Activated naive CD8-positive, alpha-beta T cell treated with anti-CD3 and anti-CD28 coated beads, Interleukin-2, amount 10 ng/mL, durations not matched to agents 7 days and 5 days (primary cell): ENCODE results near the gene CSNK1G3. TPM values are rescaled to one million over a fixed set of nuclear protein-coding genes. Genes with fewer than 3 reads are reported as not detected.

Experiments used
- ATAC-seq: fragments of 150-1000 bp; cut with Tn5 transposase; one replicate; pipeline ENCODE4 v1.10.0; 2021; ENCODE audit warnings: low read depth, moderate library complexity
- POLR2A ChIA-PET: fragments of 350-600 bp; sonication (Branson Sonifier 250); formaldehyde crosslinking; loops from one replicate; lab custom pipeline; 2021; ENCODE audit warnings: antibody characterized with exemption; lab: Charles Lee
- DNase-seq: peaks from one replicate; pipeline ENCODE4 v3.0.0; 2021
- H3K27ac Mint-ChIP-seq: one replicate; pipeline ENCODE4 v1.8.0; 2022; ENCODE audit warnings: mild to moderate bottlenecking, mixed read lengths
- H3K27me3 Mint-ChIP-seq: one replicate; pipeline ENCODE4 v1.8.0; 2022; ENCODE audit warnings: mild to moderate bottlenecking, moderate library complexity, mixed read lengths
- H3K36me3 Mint-ChIP-seq: one replicate; pipeline ENCODE4 v1.8.0; 2021; ENCODE audit warnings: mild to moderate bottlenecking, mixed read lengths
- H3K4me1 Mint-ChIP-seq: one replicate; pipeline ENCODE4 v1.8.0; 2021; ENCODE audit warnings: mixed read lengths
- H3K4me3 Mint-ChIP-seq: one replicate; pipeline ENCODE4 v1.8.0; 2022; ENCODE audit warnings: mild to moderate bottlenecking, moderate library complexity, mixed read lengths
- H3K9me3 Mint-ChIP-seq: one replicate; pipeline ENCODE4 v1.8.0; 2021; ENCODE audit warnings: mixed read lengths
- total RNA-seq, 2 experiments: library from RNA; stranded (reverse); gene quantifications; one replicate each; pipeline ENCODE4 v1.2.3, GENCODE V29; 2021

Gene CSNK1G3
- total RNA-seq, 2 experiments from 2014 or later, result 53.4 to 60.3 TPM

DNA sequence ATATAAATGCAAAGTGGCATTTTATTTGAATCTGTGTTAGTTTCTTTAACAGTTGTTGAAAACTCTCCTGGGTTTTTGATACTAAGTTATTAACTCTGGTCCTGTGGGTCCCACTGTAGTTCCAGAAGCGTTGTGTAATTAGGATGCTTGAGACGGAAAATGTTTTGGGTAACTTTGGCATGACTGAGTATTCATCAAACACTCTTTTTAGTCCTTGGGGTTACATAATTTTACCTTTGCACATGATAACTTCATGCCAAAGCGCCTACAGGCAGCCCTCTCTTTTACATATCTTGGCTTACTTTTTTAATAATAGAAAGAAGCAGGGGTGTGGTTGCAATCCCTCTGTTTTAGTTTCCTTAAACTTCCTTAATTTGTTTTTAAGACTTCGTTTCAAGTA, 12.2 kb downstream of the CSNK1G3 start:
- Mint-ChIP-seq H3K4me1 (peaks cover 18% of the 10 kb centered on the region), H3K36me3 (peaks cover 6% of the 10 kb centered on the region), H3K27ac (no peak overlapping the region), H3K27me3 (no peaks in the 10 kb centered on the region), H3K4me3 (no peak overlapping the region), H3K9me3 (peaks cover 2% of the 10 kb centered on the region)
- no peak for DNase-seq
- ATAC-seq, result no peak
- POLR2A ChIA-PET, result no interaction called here

DNA sequence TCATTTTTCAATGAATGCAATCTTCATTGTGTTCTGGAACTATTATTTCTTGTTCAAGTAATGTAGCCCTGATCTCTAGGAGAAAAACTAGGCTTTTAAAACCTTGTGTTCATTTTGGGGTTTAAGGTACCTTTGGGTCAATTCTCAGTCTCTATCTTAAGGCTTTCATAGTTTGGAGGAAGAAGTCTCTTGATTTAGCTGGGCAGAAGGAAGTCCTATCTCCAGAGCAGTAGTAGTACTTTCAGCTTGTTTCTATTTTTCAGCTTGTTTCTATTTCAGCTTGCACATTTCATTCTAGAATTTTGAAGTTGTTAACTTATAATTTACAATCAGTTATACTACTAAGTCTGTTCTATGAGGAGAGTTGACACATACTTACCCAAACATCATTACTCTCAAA, 15.2 kb downstream of the CSNK1G3 start:
- POLR2A ChIA-PET, result interaction anchor here (0.5 to 0.8 kb wide), 2 partner anchors 15 to 43 kb away, joined by 3 read pairs; partner anchors contain the start of gene CSNK1G3
- ATAC-seq (no peak), DNase-seq (no peak)
- no peak overlapping the region for H3K4me3 Mint-ChIP-seq
- no peaks in the 10 kb centered on the region for H3K27me3 Mint-ChIP-seq
- peaks cover 22% of the 10 kb centered on the region for H3K4me1 Mint-ChIP-seq
- H3K27ac Mint-ChIP-seq, result no peak overlapping the region
- peaks cover 6% of the 10 kb centered on the region for H3K36me3 Mint-ChIP-seq
- H3K9me3 Mint-ChIP-seq, result peaks cover 2% of the 10 kb centered on the region

DNA sequence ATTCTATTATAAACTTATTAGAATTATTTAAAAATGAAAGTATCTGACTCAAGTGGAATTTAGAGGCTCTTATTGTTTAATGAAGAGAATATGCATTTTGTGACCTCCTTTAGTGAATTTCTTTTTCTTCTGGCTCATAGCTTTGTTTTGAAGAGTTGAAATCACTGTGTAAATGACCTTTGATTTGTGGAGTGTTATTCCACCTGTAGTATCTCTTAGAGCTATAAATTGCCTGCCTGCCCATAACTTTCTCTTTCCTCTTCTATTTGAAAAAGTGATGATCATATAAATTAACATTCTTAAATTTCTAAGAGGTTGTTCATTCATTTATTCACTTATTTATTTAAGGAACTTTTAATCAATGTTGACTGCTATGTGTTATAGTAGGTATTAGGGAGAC, 16.1 kb downstream of the CSNK1G3 start:
- Mint-ChIP-seq H3K4me1 (peaks cover 24% of the 10 kb centered on the region), H3K36me3 (peaks cover 6% of the 10 kb centered on the region), H3K27ac (no peak overlapping the region), H3K9me3 (peaks cover 2% of the 10 kb centered on the region), H3K4me3 (no peak overlapping the region), H3K27me3 (no peaks in the 10 kb centered on the region)
- no peak for DNase-seq
- POLR2A ChIA-PET, result interaction anchor here (0.8 kb wide), 1 partner anchor 16 kb away, joined by 3 read pairs; the partner anchor contains the start of gene CSNK1G3
- ATAC-seq, result no peak

DNA sequence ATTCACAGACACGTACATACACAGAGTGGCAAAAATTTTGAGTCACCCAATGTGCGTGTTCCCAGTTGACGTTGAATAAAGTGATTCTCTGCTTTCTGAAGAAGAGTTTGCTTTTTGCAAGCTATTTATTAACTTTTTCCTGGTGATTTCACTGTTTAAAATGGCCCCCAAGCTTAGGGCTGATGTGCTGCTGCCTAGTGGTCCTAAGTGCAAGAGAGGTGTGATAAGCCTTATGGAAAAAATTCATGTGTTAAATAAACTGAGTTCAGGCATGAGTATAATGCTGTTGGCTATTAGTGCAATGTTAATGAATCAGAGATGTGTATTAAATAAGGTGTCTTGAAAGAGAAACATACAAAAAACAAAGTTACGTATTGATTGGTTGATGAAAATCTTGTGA, 16.9 kb downstream of the CSNK1G3 start:
- POLR2A ChIA-PET, result no interaction called here
- ATAC-seq, result no peak
- no peaks in the 10 kb centered on the region for H3K27me3 Mint-ChIP-seq
- peaks cover 2% of the 10 kb centered on the region for H3K9me3 Mint-ChIP-seq
- DNase-seq, result no peak
- H3K4me3 Mint-ChIP-seq, result no peak overlapping the region
- peaks cover 25% of the 10 kb centered on the region for H3K4me1 Mint-ChIP-seq
- H3K36me3 Mint-ChIP-seq, result peaks cover 6% of the 10 kb centered on the region
- H3K27ac Mint-ChIP-seq, result no peak overlapping the region

DNA sequence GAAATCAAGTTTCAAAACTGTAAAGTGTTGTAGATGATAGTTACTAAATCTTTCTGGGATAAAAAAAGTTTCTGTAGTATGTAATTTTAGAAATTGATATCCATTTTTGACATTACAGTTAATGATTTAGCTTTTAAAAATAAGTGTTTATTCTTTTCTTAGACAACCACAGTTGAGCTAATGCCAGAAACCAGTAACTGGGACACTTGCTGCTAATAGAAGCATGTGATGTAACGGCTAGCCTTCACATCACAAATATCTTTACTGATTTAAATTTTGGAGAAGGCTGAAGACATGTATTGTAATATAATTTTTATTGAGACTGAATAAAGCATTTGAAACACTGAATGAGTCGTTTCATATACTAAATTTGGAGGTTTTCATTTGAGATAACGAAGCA, 18.8 kb downstream of the CSNK1G3 start:
- peaks cover 26% of the 10 kb centered on the region for H3K4me1 Mint-ChIP-seq
- no peak overlapping the region for H3K4me3 Mint-ChIP-seq
- peaks cover 2% of the 10 kb centered on the region for H3K9me3 Mint-ChIP-seq

DNA sequence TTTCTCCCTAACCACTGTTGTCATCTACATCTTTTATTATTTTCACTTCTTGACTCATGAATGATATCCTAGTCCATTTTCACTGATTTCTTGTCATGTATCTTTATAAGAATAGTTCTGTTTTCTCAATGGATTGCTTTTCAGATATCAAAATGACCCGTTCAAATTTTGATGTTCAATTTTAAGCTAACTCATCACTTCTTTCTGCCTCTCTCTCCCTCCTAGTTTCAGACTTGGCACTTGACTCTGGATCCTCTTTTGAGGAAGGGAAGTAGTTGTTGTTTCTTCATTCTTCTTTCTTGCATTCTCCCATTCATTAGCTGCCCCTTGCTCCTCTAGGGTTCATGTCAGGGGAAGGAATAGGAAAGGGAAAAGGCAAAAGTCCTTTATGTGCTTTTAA, 23.7 kb downstream of the CSNK1G3 start:
- DNase-seq, result no peak
- Mint-ChIP-seq H3K4me1 (peaks cover 11% of the 10 kb centered on the region), H3K27me3 (no peaks in the 10 kb centered on the region), H3K9me3 (no peaks in the 10 kb centered on the region), H3K36me3 (peaks cover 9% of the 10 kb centered on the region), H3K27ac (no peak overlapping the region), H3K4me3 (no peak overlapping the region)
- POLR2A ChIA-PET, result no interaction called here
- no peak for ATAC-seq

More for the DNA sequence above, 18.8 kb downstream of the CSNK1G3 start:
- H3K27ac Mint-ChIP-seq, result no peak overlapping the region
- POLR2A ChIA-PET, result no interaction called here
- peaks cover 5% of the 10 kb centered on the region for H3K36me3 Mint-ChIP-seq
- no peak for DNase-seq
- ATAC-seq, result no peak
- no peaks in the 10 kb centered on the region for H3K27me3 Mint-ChIP-seq

DNA sequence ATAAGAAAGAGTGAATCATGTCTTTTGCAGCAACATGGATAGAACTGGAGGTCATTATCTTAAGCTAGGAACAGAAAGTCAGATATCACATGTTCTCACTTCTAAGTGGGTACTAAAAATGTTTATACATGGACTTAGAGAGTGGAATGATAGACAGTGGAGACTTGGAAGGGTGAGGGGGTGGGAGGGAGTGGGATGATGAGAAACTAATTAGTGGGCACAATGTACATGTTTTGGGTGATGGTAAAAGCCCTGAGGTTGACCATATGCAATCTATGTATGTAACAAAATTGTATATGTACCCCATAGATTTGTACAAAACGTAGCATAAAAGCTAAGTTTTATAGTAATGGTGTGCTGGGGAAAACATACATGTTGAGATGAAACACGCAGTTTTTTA, 25.3 kb downstream of the CSNK1G3 start:
- Mint-ChIP-seq H3K27me3 (no peaks in the 10 kb centered on the region), H3K36me3 (peaks cover 12% of the 10 kb centered on the region), H3K27ac (no peak overlapping the region), H3K4me1 (peaks cover 10% of the 10 kb centered on the region), H3K9me3 (no peaks in the 10 kb centered on the region), H3K4me3 (no peak overlapping the region)
- POLR2A ChIA-PET, result no interaction called here
- ATAC-seq (no peak), DNase-seq (no peak)

DNA sequence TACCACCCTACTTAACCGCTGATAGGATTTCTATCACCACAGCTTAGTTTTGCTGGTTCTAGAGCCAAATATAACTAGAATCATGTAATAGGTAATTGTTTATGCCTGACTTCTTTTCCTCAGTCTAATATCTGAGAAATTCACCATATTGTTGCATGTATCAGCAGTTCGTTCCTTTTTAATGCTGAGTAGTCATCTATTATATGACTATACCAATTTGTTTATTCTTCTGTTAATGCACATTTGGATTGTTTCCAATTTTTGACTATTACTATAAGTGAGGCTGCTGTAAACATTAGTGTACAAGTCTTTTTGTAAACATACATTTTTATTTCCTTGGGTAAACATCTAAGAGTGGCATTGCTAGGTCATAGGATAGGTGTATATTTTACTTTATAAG, 25.9 kb downstream of the CSNK1G3 start:
- no peak overlapping the region for H3K27ac Mint-ChIP-seq
- H3K27me3 Mint-ChIP-seq, result no peaks in the 10 kb centered on the region
- DNase-seq (no peak), ATAC-seq (no peak)
- peaks cover 12% of the 10 kb centered on the region for H3K36me3 Mint-ChIP-seq
- POLR2A ChIA-PET, result no interaction called here
- no peaks in the 10 kb centered on the region for H3K9me3 Mint-ChIP-seq
- no peak overlapping the region for H3K4me3 Mint-ChIP-seq
- H3K4me1 Mint-ChIP-seq, result peaks cover 12% of the 10 kb centered on the region

DNA sequence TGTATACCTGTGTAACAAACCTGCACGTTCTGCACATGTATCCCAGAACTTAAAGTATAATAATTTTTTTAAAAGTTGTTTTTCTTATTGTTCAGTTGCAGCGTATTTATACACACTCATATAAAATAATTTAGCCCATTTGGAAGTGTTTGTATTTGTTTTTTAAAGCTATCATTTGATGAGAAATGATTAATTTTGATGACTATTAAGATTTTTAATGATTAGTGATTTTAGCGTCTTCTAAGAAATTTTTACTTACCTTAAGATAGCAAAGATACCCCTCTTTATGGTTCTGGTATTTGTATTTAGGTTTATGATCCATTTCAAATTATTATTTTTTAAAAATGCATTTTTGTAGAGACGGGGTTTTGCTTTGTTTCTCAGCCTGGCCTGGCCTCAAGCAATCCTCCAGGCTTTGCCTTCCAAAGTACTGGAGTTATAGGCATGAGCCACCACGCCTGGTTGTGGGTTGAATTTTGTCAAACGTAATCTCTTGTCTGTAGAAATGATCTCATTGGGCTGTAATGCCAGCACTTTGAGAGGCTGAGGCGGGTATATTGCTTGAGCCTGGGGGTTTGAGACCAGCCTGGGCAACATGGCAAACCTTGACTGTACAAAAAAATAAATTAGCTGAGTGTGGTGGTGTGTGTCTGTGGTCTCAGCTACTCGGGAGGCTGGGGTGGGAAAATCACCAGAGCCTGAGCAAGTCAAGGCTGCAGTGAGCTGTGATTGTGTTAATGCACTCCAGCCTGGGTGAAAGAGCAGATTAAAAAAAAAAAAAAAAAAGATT, 26.9 kb downstream of the CSNK1G3 start:
- H3K36me3 Mint-ChIP-seq, result peaks cover 12% of the 10 kb centered on the region
- no peaks in the 10 kb centered on the region for H3K27me3 Mint-ChIP-seq
- ATAC-seq, result no peak
- peaks cover 16% of the 10 kb centered on the region for H3K4me1 Mint-ChIP-seq
- DNase-seq, result no peak
- H3K4me3 Mint-ChIP-seq, result no peak overlapping the region
- H3K9me3 Mint-ChIP-seq, result no peaks in the 10 kb centered on the region
- POLR2A ChIA-PET, result no interaction called here
- H3K27ac Mint-ChIP-seq, result no peak overlapping the region

DNA sequence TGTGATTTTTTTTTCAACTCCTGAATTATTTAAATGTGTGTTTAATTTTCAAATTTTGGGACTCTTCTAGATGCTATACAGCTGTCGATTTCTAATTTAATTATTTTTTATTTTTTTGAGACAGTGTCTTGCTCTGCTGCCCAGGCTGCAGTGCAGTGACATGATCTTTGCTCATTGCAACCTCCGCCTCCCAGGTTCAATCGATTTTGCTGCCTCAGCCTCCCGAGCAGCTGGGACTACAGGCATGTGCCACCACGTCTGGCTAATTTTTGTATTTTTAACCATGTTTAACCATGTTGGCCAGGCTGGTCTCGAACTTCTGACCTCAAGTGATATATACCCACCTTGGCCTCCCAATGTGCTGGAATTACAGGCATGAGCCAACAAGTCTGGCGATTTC, 28.6 kb downstream of the CSNK1G3 start:
- Mint-ChIP-seq H3K4me3 (no peak overlapping the region), H3K9me3 (no peaks in the 10 kb centered on the region), H3K36me3 (peaks cover 12% of the 10 kb centered on the region), H3K4me1 (peaks cover 18% of the 10 kb centered on the region), H3K27ac (no peak overlapping the region), H3K27me3 (no peaks in the 10 kb centered on the region)
- DNase-seq (no peak), ATAC-seq (no peak)
- POLR2A ChIA-PET, result no interaction called here

DNA sequence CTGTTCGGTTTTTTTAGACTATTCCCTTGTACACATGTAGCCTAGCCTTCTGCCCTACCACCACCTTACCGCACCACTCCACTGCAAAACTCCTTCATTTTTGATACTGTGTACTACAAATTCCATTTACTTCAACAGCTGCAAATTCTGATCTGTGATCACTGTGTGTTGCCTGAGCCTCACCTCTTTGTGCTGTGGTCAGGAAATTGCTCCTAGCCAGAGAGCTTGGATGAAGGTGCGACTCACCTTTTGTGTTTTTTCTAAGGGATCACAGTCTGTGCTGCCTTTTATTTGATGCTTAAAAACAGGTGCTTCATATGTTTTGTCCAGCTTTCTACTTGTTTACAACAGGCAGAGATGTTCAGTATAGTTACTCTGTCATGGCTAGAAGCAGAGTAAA, 31.5 kb downstream of the CSNK1G3 start:
- peaks cover 8% of the 10 kb centered on the region for H3K36me3 Mint-ChIP-seq
- H3K4me3 Mint-ChIP-seq, result no peak overlapping the region
- peaks cover 15% of the 10 kb centered on the region for H3K4me1 Mint-ChIP-seq
- no peaks in the 10 kb centered on the region for H3K27me3 Mint-ChIP-seq
- H3K9me3 Mint-ChIP-seq, result no peaks in the 10 kb centered on the region
- POLR2A ChIA-PET, result interaction anchor here (0.6 to 1.5 kb wide), 2 partner anchors 120 to 446 kb away, joined by 4 read pairs; no protein-coding TSS in a partner anchor
- ATAC-seq (no peak), DNase-seq (no peak)
- no peak overlapping the region for H3K27ac Mint-ChIP-seq

DNA sequence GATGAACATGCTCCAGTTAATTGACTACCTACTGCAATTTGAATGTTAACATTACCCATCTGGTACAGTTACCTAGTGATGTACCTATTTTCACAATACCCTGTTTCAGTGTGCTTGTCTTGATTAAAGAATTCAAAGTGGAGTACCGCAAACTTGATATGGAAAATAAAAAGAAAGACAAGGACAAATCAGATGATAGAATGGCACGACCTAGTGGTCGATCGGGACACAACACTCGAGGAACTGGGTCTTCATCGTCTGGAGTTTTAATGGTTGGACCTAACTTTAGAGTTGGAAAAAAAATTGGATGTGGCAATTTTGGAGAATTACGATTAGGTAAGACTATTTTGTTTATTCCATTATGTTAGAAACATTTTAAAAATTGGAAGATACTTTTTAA, 33.5 kb downstream of the CSNK1G3 start:
- POLR2A ChIA-PET, result no interaction called here
- Mint-ChIP-seq H3K27ac (no peak overlapping the region), H3K4me1 (peaks cover 26% of the 10 kb centered on the region), H3K27me3 (no peaks in the 10 kb centered on the region), H3K9me3 (no peaks in the 10 kb centered on the region), H3K4me3 (no peak overlapping the region), H3K36me3 (peaks cover 9% of the 10 kb centered on the region)
- no peak for ATAC-seq
- no peak for DNase-seq

DNA sequence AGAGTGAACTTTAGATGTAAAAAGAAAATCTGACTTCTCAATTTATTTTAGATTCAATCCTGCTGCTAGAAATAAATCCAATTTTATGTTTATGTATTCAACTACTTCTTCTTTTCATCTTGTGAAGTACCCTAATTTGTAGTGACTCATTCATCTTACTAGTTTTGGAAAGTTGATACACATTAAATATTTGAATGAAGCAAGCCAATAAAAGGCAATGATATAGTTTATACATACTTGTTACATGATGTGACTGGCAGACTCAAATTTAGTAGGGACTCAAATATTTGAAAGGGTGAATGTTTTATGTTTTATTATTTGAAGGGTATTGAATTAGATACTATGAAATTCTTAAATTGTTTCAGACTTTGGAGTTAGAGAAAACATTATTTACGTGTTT, 34.7 kb downstream of the CSNK1G3 start:
- no peaks in the 10 kb centered on the region for H3K27me3 Mint-ChIP-seq

DNA sequence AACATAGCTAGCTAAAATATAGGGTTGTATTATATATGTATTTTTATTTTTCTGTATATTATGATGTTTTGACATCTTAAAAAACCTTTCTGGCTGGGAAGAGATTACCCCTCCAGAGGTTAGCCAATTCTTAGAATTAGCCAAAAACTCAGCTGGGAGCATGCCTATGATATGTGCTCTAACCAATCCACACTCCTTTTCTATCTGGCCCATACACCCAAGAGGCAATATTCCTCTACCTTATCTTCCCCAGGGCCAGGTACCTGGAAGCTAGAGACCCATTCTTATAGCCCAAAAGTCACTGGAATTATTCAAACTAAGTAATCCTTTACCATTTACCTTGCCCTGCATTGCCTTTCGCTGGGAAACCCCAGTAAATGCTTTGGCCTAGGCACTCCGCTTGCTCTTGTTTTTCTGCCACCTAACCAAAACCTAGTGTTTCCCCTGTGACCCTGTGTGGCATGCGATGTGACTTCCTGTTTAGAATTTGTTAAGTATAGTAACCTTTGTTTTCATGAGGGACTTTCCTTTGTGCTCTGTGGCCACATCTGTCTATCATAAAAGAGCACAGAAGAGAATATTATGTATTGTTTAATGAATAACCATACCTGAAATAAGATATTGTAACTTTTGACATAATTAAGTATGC, 37.4 kb downstream of the CSNK1G3 start:
- peak; percentile 96 for ATAC-seq
- H3K4me3 Mint-ChIP-seq, result peak overlapping the region; percentile 43
- peaks cover 13% of the 10 kb centered on the region for H3K4me1 Mint-ChIP-seq
- H3K27ac Mint-ChIP-seq, result peak overlapping the region; percentile 60
- POLR2A ChIA-PET, result interaction anchor here (1.3 to 2.0 kb wide), 3 partner anchors 36 to 126 kb away, joined by 5 to 10 read pairs (median 6); partner anchors contain the start of genes CEP120 and CSNK1G3
- H3K36me3 Mint-ChIP-seq, result peaks cover 6% of the 10 kb centered on the region
- H3K27me3 Mint-ChIP-seq, result no peaks in the 10 kb centered on the region
- peak; percentile 31 for DNase-seq
- H3K9me3 Mint-ChIP-seq, result no peaks in the 10 kb centered on the region

More for the DNA sequence above, 34.7 kb downstream of the CSNK1G3 start:
- POLR2A ChIA-PET, result no interaction called here
- Mint-ChIP-seq H3K9me3 (no peaks in the 10 kb centered on the region), H3K4me1 (peaks cover 26% of the 10 kb centered on the region), H3K27ac (no peak overlapping the region), H3K4me3 (no peak overlapping the region), H3K36me3 (peaks cover 6% of the 10 kb centered on the region)
- DNase-seq, result no peak
- no peak for ATAC-seq
